ENCODE results near the gene FCER1A.

- TF ChIP-seq CTCF (IDR thresholded peaks at IDR 0.05) = no peak
- TF ChIP-seq POLR2A (IDR thresholded peaks at IDR 0.05) = no peak
These were observed 5.3 kb upstream of the FCER1A start for GRCh38 chr1:159296706-159297375.
